Testis (tissue), 2 donors: ENCODE data around the gene NFIB.

Source experiments
- POLR2A ChIP-seq: fragments of 450-650 bp; IDR thresholded peaks from one replicate; pipeline ENCODE4 v1.6.1; 2017; ENCODE audit warnings: antibody characterized with exemption, mild to moderate bottlenecking, moderate library complexity
- TF ChIP-seq, protein P1 (sequence below), 3 experiments: fragments of 450-650 bp in 2 of 3; fragments of 200-600 bp in 1 of 3; sonication (generic) in 1 of 3; IDR thresholded peaks; one replicate each; pipeline ENCODE4 v1.5.1; 2016 to 2019; ENCODE audit warnings: antibody characterized with exemption in 3 of 3, mild to moderate bottlenecking in 2 of 3, moderate library complexity in 1 of 3

DNA sequence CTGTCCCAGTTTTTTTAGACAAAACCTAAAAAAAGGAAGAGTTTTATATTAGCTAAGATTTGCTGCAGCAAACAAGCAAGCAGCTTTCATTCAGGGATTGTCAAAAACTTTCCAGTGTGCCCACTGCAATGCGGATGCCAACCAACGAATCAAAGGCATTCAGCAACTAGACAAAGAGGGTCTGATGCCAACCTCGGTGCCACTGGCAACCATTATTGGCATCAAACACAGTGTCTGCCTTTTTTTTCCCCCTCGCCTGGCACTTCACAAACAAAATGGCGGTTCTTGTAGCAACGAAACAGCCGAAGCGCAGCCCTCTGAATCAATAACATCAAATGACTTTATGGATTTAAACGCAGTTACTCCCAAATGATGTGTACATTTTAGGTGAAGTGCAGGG, 10.4 kb downstream of the NFIB start:
- TF ChIP-seq, protein P1, sequence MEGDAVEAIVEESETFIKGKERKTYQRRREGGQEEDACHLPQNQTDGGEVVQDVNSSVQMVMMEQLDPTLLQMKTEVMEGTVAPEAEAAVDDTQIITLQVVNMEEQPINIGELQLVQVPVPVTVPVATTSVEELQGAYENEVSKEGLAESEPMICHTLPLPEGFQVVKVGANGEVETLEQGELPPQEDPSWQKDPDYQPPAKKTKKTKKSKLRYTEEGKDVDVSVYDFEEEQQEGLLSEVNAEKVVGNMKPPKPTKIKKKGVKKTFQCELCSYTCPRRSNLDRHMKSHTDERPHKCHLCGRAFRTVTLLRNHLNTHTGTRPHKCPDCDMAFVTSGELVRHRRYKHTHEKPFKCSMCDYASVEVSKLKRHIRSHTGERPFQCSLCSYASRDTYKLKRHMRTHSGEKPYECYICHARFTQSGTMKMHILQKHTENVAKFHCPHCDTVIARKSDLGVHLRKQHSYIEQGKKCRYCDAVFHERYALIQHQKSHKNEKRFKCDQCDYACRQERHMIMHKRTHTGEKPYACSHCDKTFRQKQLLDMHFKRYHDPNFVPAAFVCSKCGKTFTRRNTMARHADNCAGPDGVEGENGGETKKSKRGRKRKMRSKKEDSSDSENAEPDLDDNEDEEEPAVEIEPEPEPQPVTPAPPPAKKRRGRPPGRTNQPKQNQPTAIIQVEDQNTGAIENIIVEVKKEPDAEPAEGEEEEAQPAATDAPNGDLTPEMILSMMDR (IDR thresholded peaks at IDR 0.05): no peak
- TF ChIP-seq POLR2A: no peak
